NCI-H446 treated with DMSO at 0.1 percent for 48 hours (cell line): ENCODE results near the gene S100A1.

Experiments used
- DNase-seq: peaks from one replicate; lab custom pipeline; 2025; lab: John Stamatoyannopoulos, UW

The S100A1 gene

DNA sequence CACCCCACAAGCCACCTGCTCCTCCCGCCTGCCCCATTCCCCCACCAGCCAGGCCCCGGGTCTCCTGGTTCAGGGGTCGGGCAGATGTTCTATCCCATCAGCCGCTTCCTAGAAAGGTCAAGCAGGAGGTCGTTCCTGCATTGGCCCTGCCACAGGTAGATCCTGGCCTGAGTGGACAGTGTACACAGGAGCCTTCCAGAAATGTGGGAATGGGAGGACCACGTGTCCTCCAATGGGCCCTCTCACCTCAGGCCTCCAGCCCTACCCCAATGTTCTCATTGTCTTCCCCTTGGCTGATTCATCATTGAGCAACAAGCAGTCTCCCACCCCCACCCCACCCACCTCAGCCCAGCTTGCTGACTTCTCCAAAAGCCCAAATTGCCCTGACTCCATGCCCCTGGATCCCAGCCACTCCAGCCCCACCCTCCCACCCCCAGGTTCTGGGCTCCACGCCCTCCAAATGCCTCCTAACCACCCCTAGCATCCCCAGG, 17.4 kb upstream of the S100A1 start:
- no peak for DNase-seq

- DNase-seq: no peak
Measured at GRCh38 chr1:153611356-153611755, 16.9 kb upstream of the S100A1 start.

GRCh38 chr1:153612111-153612754, 16.0 kb upstream of the S100A1 start:
- no peak for DNase-seq

DNA sequence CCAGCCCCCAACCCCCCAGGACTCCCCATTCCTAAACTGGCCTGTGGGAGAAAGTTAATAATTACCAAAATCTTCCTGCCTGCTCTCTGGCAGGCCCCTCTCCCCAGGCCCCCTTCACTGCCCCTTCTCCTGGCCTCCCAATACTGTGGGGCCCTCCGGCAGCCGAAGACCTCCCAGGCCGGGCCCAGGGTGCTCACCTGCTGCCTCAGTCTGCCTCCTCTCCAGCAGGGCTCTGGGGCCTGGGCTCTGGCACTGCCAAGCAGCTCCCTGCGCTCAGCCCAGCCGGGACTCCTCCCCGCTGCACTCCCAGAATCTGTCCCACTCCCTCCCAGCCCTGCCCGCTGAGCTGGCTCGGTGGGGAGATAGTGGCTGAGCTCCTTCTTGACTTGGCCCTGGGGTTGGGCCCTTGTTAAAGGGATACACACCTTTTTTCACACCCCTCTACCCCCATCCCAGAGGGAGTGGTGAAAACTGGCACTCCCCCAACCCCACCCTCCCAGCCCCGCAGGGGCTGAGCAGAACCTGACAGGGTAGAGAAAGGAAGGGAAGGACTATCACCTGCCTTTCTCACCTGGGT, 15.4 kb upstream of the S100A1 start, which contains the start of gene S100A16:
TSS of gene S100A16 (minus strand) at position 383 of the 577 bp plus-strand sequence. CDS start 4,986 bp downstream, outside the sequence.
- DNase-seq: peak; percentile 55

DNA sequence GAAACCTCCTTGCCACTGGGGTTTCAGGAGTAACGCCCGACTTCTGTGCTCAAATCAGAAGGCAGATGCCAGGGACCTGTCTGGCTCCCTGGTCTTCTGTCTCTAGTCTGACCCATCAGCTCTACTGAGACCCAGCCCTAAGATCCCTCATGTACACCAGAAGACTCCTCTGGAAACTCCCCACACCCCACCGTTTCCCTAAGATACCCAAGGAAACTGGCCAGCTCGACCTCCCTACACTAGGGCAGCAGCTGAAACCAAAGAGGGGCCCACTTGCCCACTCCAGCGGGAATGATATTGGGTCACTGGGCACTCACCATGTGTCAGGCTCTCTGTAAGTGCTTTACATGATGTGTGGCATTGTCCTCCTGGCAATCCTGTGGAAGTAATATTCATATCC, 14.8 kb upstream of the S100A1 start:
- no peak for DNase-seq

DNA sequence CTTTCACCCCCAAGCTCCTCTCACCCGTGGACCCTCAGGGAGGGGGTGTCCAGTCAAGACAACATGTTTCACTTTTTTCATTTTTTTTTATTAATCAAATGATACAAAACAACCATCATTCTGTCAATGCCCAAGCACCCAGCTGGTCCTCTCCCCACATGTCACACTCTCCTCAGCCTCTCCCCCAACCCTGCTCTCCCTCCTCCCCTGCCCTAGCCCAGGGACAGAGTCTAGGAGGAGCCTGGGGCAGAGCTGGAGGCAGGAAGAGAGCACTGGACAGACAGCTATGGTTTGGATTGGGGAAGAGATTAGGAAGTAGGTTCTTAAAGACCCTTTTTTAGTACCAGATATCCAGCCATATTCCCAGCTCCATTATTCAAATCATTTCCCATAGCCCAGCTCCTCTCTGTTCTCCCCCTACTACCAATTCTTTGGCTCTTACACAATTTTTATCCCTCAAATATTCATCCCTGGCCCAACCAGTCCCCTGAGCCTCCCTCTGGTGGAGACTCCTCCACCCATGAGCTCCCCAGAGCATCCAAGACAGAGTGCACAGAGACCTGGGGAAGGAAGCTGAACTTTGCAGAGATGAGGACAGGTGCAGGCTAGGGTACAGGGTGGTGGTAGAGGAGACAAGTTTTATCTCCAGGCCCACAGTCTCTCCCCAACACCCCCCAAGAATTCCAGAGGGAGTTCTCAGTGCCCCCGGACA, 13.9 kb upstream of the S100A1 start:
- no peak for DNase-seq

GRCh38 chr1:153614906-153615305, 13.3 kb upstream of the S100A1 start:
- no peak for DNase-seq

GRCh38 chr1:153615406-153615805, 12.8 kb upstream of the S100A1 start:
- no peak for DNase-seq

- DNase-seq: no peak
Measured at GRCh38 chr1:153616144-153616916, 11.9 kb upstream of the S100A1 start, which contains the start of gene S100A14. S100A14 (minus strand) TSS chr1:153616325; CDS start chr1:153615858, 467 bp downstream.

GRCh38 chr1:153616917-153617311, 11.3 kb upstream of the S100A1 start:
- DNase-seq: no peak

DNA sequence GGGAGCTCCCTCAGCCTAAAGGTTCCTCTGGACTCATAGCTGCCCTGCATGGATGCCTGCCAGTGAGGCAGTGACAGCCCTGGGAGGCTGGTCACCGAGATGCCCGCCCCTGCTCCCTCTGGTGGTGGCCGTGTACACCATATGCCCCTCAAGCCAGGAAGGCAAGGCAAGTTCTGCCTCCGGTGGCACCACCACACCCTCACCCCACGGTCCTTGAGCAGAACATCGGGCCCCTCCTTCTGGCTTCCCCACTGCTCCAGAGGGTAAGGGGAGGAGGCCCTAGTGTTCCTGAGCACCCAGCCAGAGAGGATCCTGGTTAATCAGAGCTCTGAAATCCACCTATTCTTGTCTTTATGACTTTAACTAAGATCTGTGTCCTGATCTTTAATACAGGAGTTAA, 10.6 kb upstream of the S100A1 start:
- no peak for DNase-seq

DNA sequence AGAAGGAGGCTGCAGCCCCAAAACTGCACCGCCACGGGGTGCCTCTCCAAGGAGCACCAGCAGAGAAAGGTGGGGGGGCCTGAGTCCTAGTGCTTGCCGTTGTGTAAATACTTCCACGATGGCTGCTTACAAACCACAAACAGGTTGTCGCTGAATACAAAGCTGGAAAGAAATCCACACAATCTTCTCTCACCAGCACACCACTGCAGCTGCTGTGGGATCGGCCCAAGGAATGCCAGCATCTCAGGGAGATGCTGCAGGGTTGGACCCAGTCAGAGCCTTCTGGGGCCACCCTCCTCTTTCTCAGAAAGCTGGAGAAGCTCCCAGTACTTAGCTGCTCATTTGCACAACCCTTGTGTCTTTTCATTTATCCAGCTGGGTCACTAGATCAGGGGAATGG, 9.1 kb upstream of the S100A1 start:
- no peak for DNase-seq

DNA sequence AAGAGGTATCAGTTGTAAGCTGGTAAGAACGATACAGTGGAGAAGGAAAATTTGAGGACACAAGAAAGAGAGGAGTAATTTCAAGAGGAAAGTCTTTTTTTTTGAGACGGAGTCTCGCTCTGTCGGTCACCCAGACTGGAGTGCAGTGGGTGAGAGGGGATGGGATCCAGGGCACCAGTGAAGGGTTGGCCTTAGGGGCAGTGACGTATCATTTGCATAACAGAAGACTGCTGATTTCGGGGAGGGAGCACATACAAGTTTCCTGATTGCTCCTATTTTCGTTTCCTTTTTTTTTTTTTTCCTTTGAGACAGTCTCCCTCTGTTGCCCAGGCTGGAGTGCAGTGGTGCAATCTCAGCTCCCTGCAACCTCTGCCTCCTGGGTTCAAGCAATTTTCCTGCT, 5.1 kb upstream of the S100A1 start:
- no peak for DNase-seq

DNA sequence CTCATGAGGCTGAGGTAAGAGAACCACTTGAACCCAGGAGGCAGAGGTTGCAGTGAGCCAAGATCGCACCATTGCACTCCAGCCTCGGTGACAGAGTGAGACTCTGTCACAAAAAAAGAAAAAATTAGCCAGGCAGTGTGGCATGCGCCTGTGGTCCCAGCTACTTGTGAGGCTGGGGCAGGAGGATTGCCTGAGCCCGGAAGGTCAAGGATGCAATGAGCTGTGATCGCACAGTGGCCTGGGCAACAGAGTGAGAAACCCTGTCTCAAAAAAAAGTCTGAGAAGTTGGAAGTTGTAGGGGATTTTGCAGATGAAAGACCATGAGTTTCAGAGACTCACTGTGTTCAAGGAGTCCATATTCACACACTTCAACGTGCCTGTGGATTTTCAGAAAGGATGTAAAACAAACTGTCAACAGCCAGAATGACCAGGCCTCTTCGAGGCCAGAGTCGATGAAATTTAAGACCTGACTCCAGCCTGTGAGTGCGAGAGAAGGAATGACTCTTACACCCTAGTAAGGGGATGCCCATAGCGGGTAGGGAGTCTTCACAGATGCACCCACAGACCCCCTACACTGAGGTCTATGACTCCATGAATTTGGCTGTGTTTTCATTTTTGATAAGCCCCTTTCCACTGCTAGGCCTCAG, 3.1 kb upstream of the S100A1 start:
- DNase-seq: no peak

DNA sequence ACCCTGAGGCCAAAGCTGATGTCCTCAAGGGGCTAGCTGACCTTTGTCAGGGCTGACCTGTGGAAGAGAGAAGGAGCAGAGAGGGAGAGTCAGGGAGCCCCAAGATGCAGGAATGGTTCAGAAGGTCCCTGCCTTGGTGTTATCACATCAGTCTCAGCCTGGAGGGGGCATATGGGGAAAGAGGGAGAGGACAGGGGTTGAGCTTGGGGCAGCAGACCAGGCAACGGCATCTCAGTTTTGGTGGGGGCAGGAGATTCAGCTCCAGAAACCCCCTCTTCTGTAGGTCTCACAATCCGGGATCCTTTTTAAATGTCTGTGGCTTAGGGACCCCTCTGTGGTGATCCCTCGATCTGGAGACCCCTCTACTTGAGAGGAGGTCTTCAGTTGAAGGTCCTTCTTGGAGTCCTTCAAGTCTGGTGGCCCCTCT, 1.7 kb upstream of the S100A1 start:
- no peak for DNase-seq

DNA sequence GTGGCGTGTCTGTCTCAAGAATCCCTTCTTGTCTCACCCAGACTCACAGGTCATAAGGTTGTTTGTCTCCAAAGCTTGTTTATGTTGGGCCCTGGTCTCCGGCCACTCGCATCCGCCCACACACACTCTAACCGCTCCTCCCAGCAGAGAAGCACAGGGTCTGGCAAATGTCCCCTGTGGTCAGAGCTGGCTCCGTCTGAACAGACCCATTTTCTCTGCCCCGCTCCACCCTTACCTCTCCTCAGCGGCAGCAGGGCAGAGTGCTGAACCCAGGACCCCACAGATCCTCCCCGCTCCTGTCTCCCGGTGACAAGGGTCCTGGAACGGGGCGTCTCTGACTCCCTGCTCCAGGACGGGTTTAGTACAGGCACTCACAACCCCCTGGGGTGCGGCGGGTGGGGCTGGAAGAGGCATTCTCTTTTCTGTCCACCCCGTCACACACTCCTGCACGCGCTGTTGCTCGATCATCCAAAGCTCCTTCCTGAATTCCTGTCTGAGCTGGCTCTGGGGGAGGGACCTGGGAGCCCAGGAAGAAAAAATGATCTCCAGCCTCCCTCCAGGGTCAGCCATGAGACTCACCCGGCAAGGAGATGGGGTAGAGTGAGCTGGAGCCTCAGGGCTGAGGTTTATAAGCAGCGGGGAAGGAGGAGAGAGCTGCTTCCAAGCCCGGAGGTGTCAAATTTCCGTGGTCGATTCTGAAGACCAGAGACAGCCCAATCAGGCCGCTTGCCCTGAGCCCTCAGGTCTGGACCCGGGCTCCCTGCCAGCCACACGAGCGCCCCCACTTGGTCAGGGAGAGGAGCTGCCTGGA, 1.1 kb upstream of the S100A1 start, which contains the start of gene S100A13:
TSS of gene S100A13 (minus strand) at position 602 of the 811 bp plus-strand sequence. CDS start 1,033 bp downstream, outside the sequence.
- no peak for DNase-seq

- no peak for DNase-seq
Measured at GRCh38 chr1:153628638-153629342, 556 bp downstream of the S100A1 start.

DNA sequence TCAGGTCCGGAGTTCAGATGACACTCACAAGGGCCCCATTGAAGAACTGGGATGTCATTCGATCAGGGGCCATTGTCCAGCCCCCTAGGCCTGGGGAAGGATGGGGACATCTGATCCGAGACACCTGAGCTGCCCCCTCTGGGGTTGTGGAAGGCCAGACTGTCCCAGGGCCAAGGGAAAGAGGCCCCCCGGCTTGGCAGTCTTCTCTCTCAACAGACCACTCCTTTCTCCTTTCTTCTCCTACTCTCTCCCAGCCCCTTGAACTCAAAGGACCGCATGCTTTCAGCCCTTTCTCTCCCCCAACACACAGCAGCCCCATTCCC, 1.1 kb downstream of the S100A1 start:
- DNase-seq: no peak

DNA sequence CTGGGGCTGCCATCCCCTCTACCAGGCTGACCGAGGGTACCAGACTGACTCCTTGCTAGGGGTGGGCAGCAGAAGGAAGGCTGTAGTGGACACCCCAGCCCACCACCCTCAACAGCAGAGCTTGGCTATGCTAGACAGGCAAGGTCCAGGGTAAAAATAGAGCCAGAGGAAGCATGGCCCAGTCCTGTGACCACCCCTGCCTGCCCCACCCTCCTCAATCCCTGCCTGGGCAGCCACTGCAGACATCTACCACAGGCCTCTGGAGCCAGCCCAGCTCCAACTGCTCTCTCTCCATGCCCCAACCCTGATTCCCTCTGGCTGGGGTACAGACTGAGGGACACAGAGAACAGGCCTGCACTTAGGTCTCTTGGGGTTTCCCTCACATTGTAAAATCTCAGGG, 1.7 kb downstream of the S100A1 start:
- DNase-seq: no peak

GRCh38 chr1:153630384-153630783, 2.1 kb downstream of the S100A1 start:
- DNase-seq: no peak
